Neural cell (in vitro differentiated cells): Measurements from ENCODE around the gene CNOT3. TPM values are rescaled to one million over a fixed set of nuclear protein-coding genes. Genes with fewer than 3 reads are reported as not detected.

Source experiments
- H2AFZ ChIP-seq: fragments of 200-600, 300-800 bp; sonication (generic), shearing (Covaris generic); 2 replicates; pipeline ENCODE4 v1.6.0; 2014; ENCODE audit warnings: low read depth, mild to moderate bottlenecking, antibody characterized with exemption, low read length, moderate library complexity
- H3F3A ChIP-seq: fragments of 200-600 bp; shearing (Covaris generic); 2 replicates; pipeline ENCODE4 v1.6.1; 2016; ENCODE audit warnings: mild to moderate bottlenecking, moderate library complexity, mixed read lengths, antibody characterized with exemption, low read length; ENCODE audit not compliant: insufficient read depth, poor library complexity, severe bottlenecking
- H3K27ac ChIP-seq: fragments of 200-600, 300-800 bp; sonication (generic), shearing (Covaris generic); 2 replicates; pipeline ENCODE4 v1.5.1; 2014; ENCODE audit warnings: mild to moderate bottlenecking, low read length, moderate library complexity
- H3K27me3 ChIP-seq: fragments of 300-800, 200-600 bp; sonication (generic), shearing (Covaris generic); 2 replicates; pipeline ENCODE4 v1.6.0; 2014; ENCODE audit warnings: mild to moderate bottlenecking, low read depth, low read length, moderate library complexity; ENCODE audit not compliant: insufficient read depth
- H3K36me3 ChIP-seq: fragments of 300-800, 200-600 bp; sonication (generic), shearing (Covaris generic); 2 replicates; pipeline ENCODE4 v1.5.1; 2014; ENCODE audit warnings: mild to moderate bottlenecking, antibody characterized with exemption, low read length, moderate library complexity; ENCODE audit not compliant: insufficient read depth
- H3K4me2 ChIP-seq: fragments of 300-800, 200-600 bp; sonication (generic), shearing (Covaris generic); 2 replicates; pipeline ENCODE4 v1.6.0; 2014; ENCODE audit warnings: mild to moderate bottlenecking, low read length
- H3K4me3 ChIP-seq: fragments of 300-800, 200-600 bp; sonication (generic), shearing (Covaris generic); 2 replicates; pipeline ENCODE4 v1.5.1; 2014; ENCODE audit warnings: mild to moderate bottlenecking, low read length, moderate library complexity
- H3K79me2 ChIP-seq: fragments of 200-600 bp; shearing (Covaris generic); replicated peaks from 2 replicates; pipeline ENCODE4 v1.6.0; 2014; ENCODE audit warnings: mild to moderate bottlenecking, low read length, moderate library complexity; ENCODE audit not compliant: insufficient read depth
- H3K9ac ChIP-seq: fragments of 300-800, 200-600 bp; sonication (generic), shearing (Covaris generic); 2 replicates; pipeline ENCODE4 v1.6.1; 2016; ENCODE audit warnings: mild to moderate bottlenecking, low read length, mixed read lengths
- H3K9me2 ChIP-seq: fragments of 200-600 bp; shearing (Covaris generic); 2 replicates; pipeline ENCODE4 v1.6.1; 2016; ENCODE audit warnings: mild to moderate bottlenecking, low read length, mixed read lengths; ENCODE audit not compliant: insufficient read depth
- H3K9me3 ChIP-seq: fragments of 200-600, 300-800 bp; sonication (generic), shearing (Covaris generic); 2 replicates; pipeline ENCODE4 v1.6.1; 2016; ENCODE audit warnings: mild to moderate bottlenecking, mixed run types, low read length, moderate library complexity, mixed read lengths
- H4K20me1 ChIP-seq: fragments of 200-600 bp; shearing (Covaris generic); 2 replicates; pipeline ENCODE4 v1.6.1; 2016; ENCODE audit warnings: mild to moderate bottlenecking, mixed run types; ENCODE audit not compliant: insufficient read depth
- EP300 ChIP-seq: fragments of 450-650 bp; conservative IDR thresholded peaks from 2 replicates; pipeline ENCODE4 v1.6.1; 2014; ENCODE audit warnings: antibody characterized with exemption, mild to moderate bottlenecking, moderate library complexity; ENCODE audit not compliant: poor library complexity, severe bottlenecking
- MXI1 ChIP-seq: fragments of 450-650 bp; conservative IDR thresholded peaks from 2 replicates; pipeline ENCODE4 v1.6.1; 2014; ENCODE audit warnings: antibody characterized with exemption, mild to moderate bottlenecking; ENCODE audit not compliant: poor library complexity, severe bottlenecking
- POLR2AphosphoS5 ChIP-seq: IDR thresholded peaks from 2 replicates; pipeline ENCODE4 v1.6.1; 2012
- RAD21 ChIP-seq: fragments of 450-650 bp; conservative IDR thresholded peaks from 2 replicates; pipeline ENCODE4 v1.6.1; 2014; ENCODE audit warnings: antibody characterized with exemption, mild to moderate bottlenecking, moderate library complexity
- REST ChIP-seq: IDR thresholded peaks from 2 replicates; pipeline ENCODE4 v1.6.1; 2012; ENCODE audit warnings: borderline replicate concordance
- SMC3 ChIP-seq: fragments of 450-650 bp; conservative IDR thresholded peaks from 2 replicates; pipeline ENCODE4 v1.6.1; 2014; ENCODE audit warnings: antibody characterized with exemption, mild to moderate bottlenecking, moderate library complexity; ENCODE audit not compliant: poor library complexity
- polyA plus RNA-seq: library from polyadenylated mRNA; depleted of rRNA; stranded (reverse); fragments of >200 nt; gene quantifications from 2 replicates; pipeline ENCODE4 v1.2.3, GENCODE V29; 2014
- TF ChIP-seq, protein P1 (sequence below): fragments of 450-650 bp; IDR thresholded peaks from 2 replicates; pipeline ENCODE4 v1.5.1; 2014; ENCODE audit warnings: antibody characterized with exemption, mild to moderate bottlenecking, moderate library complexity; ENCODE audit not compliant: poor library complexity, severe bottlenecking

Gene CNOT3
- polyA plus RNA-seq, 1 donor from 2014 or later, result 7.6 TPM

- Histone ChIP-seq H3K27ac (no peak overlapping the region), H3K4me2 (no peak overlapping the region), H3K79me2 (peaks cover 4% of the 10 kb centered on the region), H2AFZ (no peak overlapping the region), H3K9me3 (no peaks in the 10 kb centered on the region), H3K4me3 (no peak overlapping the region), H3K9ac (no peak overlapping the region), H3K36me3 (no peaks in the 10 kb centered on the region), H3F3A (no peaks in the 10 kb centered on the region), H3K9me2 (no peaks in the 10 kb centered on the region), H3K27me3 (no peaks in the 10 kb centered on the region), H4K20me1 (no peaks in the 10 kb centered on the region)
- TF ChIP-seq POLR2AphosphoS5, result no peak
- no peak for TF ChIP-seq RAD21
- no peak for TF ChIP-seq SMC3
- TF ChIP-seq MXI1, result no peak
- TF ChIP-seq, protein P1, sequence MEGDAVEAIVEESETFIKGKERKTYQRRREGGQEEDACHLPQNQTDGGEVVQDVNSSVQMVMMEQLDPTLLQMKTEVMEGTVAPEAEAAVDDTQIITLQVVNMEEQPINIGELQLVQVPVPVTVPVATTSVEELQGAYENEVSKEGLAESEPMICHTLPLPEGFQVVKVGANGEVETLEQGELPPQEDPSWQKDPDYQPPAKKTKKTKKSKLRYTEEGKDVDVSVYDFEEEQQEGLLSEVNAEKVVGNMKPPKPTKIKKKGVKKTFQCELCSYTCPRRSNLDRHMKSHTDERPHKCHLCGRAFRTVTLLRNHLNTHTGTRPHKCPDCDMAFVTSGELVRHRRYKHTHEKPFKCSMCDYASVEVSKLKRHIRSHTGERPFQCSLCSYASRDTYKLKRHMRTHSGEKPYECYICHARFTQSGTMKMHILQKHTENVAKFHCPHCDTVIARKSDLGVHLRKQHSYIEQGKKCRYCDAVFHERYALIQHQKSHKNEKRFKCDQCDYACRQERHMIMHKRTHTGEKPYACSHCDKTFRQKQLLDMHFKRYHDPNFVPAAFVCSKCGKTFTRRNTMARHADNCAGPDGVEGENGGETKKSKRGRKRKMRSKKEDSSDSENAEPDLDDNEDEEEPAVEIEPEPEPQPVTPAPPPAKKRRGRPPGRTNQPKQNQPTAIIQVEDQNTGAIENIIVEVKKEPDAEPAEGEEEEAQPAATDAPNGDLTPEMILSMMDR, result no peak
These were observed 16.3 kb upstream of the CNOT3 start for GRCh38 chr19:54121259-54121658.

GRCh38 chr19:54123682-54124081 is 13.9 kb upstream of the CNOT3 start:
- H3K27ac ChIP-seq, result no peak overlapping the region
- H3K9ac ChIP-seq, result no peak overlapping the region
- H2AFZ ChIP-seq, result no peak overlapping the region
- no peaks in the 10 kb centered on the region for H3K9me3 ChIP-seq
- TF ChIP-seq SMC3 (no peak), REST (no peak), EP300 (no peak)
- TF ChIP-seq, protein P1, result no peak
- no peak overlapping the region for H3K4me3 ChIP-seq
- H3K79me2 ChIP-seq, result no peaks in the 10 kb centered on the region
- no peak overlapping the region for H3K4me2 ChIP-seq
- H3K27me3 ChIP-seq, result no peaks in the 10 kb centered on the region
- no peaks in the 10 kb centered on the region for H3K9me2 ChIP-seq
- no peaks in the 10 kb centered on the region for H3K36me3 ChIP-seq
- no peaks in the 10 kb centered on the region for H3F3A ChIP-seq
- H4K20me1 ChIP-seq, result no peaks in the 10 kb centered on the region
